ENCODE measurements around the gene HLA-DOB.

The HLA-DOB gene

GRCh38 chr6:32839356-32839755, 22.6 kb upstream of the HLA-DOB start:
- no peak overlapping the region for H2AFZ ChIP-seq (ENCODE audit: low read depth, low read length)
- no peak overlapping the region for H3K4me3 ChIP-seq (ENCODE audit: low read length)
- no peak overlapping the region for H3K27ac ChIP-seq (ENCODE audit: low read length)
- peaks cover 50% of the 10 kb centered on the region for H3K36me3 ChIP-seq (replicated peaks; ENCODE audit: low read depth, low read length)
- peaks cover 33% of the 10 kb centered on the region for H3K79me2 ChIP-seq (ENCODE audit: low read length)
- TF ChIP-seq CTCF (IDR thresholded peaks at IDR 0.05; ENCODE audit: low read depth, low read length), result no peak
- H3K4me2 ChIP-seq (ENCODE audit: low read length), result no peak overlapping the region
- no peak overlapping the region for H3K9ac ChIP-seq (ENCODE audit: low read length)
- no peaks in the 10 kb centered on the region for H4K20me1 ChIP-seq (ENCODE audit: insufficient read depth, low read length)
- no peaks in the 10 kb centered on the region for H3K27me3 ChIP-seq (ENCODE audit: low read depth, low read length)
- no peaks in the 10 kb centered on the region for H3K9me3 ChIP-seq (ENCODE audit: insufficient read depth, low read length)
- peaks cover 47% of the 10 kb centered on the region for H3K4me1 ChIP-seq (ENCODE audit: low read length)

GRCh38 chr6:32838114-32838958, 21.5 kb upstream of the HLA-DOB start, which contains the start of gene TAP2:
Gene TAP2 (minus strand): TSS chr6:32838739. CDS start chr6:32838233, 506 bp downstream.
- Histone ChIP-seq H3K4me3 (ENCODE audit: low read length) (peak within 1 kb of the TSS; percentile 89), H3K27ac (ENCODE audit: low read length) (peak within 1 kb of the TSS; percentile 71), H3K4me2 (ENCODE audit: low read length) (peak within 1 kb of the TSS; percentile 96), H2AFZ (ENCODE audit: low read depth, low read length) (0 out of 2 replicates have a peak within 1 kb of the TSS, but pooled peaks have one; percentile 20), H3K36me3 (replicated peaks; ENCODE audit: low read depth, low read length) (peaks cover 50% of the 10 kb centered on the region), H3K9ac (ENCODE audit: low read length) (peak within 1 kb of the TSS; percentile 77), H3K9me3 (ENCODE audit: insufficient read depth, low read length) (no peaks in the 10 kb centered on the region), H4K20me1 (ENCODE audit: insufficient read depth, low read length) (no peaks in the 10 kb centered on the region), H3K79me2 (ENCODE audit: low read length) (peaks cover 25% of the 10 kb centered on the region), H3K4me1 (ENCODE audit: low read length) (peaks cover 50% of the 10 kb centered on the region), H3K27me3 (ENCODE audit: low read depth, low read length) (no peaks in the 10 kb centered on the region)
- TF ChIP-seq EZH2phosphoT487 (IDR thresholded peaks at IDR 0.05; ENCODE audit: low read depth) (no peak), CTCF (IDR thresholded peaks at IDR 0.05; ENCODE audit: low read depth, low read length) (peak; percentile 76)

GRCh38 chr6:32837651-32838113, 20.9 kb upstream of the HLA-DOB start:
- peaks cover 49% of the 10 kb centered on the region for H3K36me3 ChIP-seq (replicated peaks; ENCODE audit: low read depth, low read length)
- H3K27ac ChIP-seq (ENCODE audit: low read length), result peak overlapping the region; percentile 71

More at GRCh38 chr6:32837651-32838113, 20.9 kb upstream of the HLA-DOB start:
- no peaks in the 10 kb centered on the region for H3K27me3 ChIP-seq (ENCODE audit: low read depth, low read length)
- H3K9ac ChIP-seq (ENCODE audit: low read length), result peak overlapping the region; percentile 77
- H3K4me1 ChIP-seq (ENCODE audit: low read length), result peaks cover 44% of the 10 kb centered on the region
- H3K79me2 ChIP-seq (ENCODE audit: low read length), result peaks cover 18% of the 10 kb centered on the region
- TF ChIP-seq CTCF (IDR thresholded peaks at IDR 0.05; ENCODE audit: low read depth, low read length), result no peak
- no peak for TF ChIP-seq EZH2phosphoT487 (IDR thresholded peaks at IDR 0.05; ENCODE audit: low read depth)
- H3K4me2 ChIP-seq (ENCODE audit: low read length), result peak overlapping the region; percentile 96
- H3K4me3 ChIP-seq (ENCODE audit: low read length), result peak overlapping the region; percentile 89
- no peaks in the 10 kb centered on the region for H3K9me3 ChIP-seq (ENCODE audit: insufficient read depth, low read length)
- H4K20me1 ChIP-seq (ENCODE audit: insufficient read depth, low read length), result no peaks in the 10 kb centered on the region
- H2AFZ ChIP-seq (ENCODE audit: low read depth, low read length), result no peak overlapping the region
